GM21367 (cell line): ENCODE data around the gene WBP1L.

Experiments used
- ATAC-seq: cut with Tn5 transposase; IDR thresholded peaks from one replicate; pipeline ENCODE4 v1.9.1; 2021; ENCODE audit not compliant: unreplicated experiment

The WBP1L gene

DNA sequence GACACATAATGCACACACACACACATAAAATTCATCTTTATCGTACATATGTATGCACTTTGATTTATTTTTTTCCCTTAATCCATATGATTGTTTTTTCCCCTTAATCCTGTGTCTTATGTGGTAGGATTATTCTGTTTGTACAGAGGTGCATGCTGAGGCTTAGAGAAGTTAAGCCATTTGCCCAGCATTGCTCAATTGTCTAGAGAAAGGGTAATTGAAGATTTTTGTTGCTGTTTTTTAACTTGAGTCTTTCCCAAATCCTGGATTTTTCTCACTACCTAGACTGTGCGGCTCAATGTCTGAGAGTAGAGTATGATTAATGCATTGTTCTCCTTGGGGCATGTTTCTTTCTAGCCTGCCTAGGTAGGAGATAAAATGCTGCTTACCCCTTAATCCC, 35.0 kb downstream of the WBP1L start:
- no peak for ATAC-seq

DNA sequence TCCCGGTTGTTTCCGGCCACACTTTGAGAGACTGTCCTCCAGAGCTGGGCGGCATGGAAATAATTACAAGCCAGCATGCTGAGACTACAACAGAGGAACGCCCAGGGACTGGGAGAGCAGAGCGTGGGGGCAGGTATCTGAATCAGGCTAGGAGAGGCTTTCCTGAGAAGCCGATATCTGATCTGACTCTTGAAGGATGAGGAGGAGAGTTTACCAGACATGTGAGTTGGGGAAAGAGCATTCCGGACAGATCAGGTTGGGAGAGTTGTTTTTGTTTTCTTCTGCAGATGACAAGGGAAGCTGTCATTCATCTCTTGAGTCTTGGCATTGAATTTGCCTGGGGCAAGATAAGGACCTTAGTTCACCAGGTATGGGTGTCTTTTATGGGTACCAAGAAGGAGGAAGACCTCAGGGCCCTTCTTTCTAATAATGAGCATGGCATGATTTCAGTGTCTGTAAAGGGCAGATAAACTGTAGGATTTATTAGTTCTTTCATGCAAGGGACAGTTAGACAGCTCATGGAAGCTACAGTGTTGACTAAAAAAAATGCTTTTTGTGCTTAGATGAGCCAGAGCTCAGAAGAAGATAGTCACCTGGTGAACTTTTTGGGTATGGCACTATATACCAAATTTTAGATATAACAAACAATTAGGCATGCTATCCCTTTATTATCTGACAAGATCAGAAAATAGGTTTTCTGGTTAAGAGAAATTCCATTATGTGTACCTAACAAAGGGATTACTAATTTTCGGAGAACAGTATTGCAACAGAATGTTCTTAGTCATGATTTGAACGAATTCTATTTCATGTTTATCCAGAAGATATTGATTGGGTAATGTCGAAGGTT, 36.2 kb downstream of the WBP1L start:
- ATAC-seq = no peak

DNA sequence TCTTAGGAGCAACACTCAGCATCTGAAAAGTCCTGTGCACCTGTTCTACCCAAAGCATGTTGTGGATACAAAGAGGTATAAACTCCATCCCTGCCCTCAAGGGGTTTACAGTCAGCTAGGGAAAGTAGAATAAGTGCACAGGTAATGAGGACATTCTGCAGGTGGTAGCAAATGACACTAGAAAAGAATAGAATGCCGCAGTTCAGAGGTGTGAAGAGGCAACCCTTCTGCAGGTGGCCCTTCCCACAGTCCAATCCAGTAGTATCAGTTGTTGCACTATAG, 36.7 kb downstream of the WBP1L start:
- no peak for ATAC-seq

DNA sequence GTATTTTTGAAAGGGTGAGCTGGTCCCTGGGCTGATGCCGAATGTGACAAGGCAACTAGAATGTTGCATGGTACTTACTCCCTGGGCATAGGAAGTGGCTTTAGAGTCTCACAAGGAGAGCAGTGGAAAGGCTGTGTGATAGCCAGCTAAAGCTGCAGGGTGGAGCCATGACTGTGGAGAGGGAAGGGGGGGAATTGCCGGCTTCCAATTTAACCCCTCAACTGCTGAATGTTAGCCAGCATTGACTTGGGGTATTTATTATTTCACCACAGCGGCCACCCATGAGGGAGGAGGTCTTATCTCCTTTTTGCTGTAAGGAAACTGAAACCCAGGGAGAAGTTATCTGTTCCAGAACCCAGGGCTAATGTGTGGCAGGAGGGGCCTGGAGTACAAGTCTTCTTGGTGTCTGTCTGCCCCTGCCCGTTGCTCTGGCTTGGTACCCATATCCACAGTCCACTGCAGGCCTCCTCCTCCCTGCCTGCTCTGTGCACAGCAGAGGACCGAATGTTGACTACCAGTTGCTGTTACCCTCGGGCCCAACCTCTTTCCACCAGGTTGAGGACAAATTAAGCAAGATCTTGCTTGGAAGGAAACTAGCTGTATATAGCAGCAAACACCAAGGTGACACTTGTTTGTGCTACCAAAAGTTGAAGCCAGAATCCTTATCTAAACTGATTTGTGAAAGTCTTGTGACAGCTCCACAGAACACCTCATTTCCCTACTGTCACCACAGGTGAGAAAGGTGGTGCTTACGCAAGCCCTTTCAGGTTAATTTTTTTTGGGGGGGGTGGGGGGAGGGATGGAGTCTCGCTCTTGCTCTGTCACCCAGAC, 37.6 kb downstream of the WBP1L start:
- ATAC-seq = no peak

DNA sequence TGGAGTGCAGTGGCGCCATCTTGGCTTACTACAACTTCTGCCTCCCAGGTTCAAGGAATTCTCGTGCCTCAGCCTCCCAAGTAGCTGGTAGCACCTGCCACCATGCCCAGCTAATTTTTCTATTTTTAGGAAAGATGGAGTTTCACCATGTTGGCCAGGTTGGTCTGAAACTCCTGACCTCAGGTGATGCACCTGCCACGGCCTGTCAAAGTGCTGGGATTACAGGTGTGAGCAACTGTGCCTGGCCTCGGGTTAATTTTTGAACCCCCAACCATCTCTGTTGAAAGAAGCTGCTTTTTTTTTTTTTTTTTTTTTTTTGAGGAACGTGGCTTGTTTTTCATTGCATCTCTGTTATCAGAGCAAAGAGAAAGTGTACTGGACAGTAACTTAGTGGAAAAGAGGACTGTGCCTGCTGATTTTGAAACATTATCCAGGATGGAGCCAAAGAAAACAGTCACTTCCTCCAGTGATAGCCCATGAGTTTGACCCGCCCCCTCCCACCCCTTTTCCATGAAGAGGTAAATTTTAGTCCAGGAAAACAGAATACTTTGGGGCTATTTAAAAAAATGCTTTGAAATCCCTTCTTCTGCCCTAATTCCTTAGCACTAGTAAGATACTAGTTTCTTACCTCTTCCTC, 38.3 kb downstream of the WBP1L start:
- ATAC-seq = no peak

DNA sequence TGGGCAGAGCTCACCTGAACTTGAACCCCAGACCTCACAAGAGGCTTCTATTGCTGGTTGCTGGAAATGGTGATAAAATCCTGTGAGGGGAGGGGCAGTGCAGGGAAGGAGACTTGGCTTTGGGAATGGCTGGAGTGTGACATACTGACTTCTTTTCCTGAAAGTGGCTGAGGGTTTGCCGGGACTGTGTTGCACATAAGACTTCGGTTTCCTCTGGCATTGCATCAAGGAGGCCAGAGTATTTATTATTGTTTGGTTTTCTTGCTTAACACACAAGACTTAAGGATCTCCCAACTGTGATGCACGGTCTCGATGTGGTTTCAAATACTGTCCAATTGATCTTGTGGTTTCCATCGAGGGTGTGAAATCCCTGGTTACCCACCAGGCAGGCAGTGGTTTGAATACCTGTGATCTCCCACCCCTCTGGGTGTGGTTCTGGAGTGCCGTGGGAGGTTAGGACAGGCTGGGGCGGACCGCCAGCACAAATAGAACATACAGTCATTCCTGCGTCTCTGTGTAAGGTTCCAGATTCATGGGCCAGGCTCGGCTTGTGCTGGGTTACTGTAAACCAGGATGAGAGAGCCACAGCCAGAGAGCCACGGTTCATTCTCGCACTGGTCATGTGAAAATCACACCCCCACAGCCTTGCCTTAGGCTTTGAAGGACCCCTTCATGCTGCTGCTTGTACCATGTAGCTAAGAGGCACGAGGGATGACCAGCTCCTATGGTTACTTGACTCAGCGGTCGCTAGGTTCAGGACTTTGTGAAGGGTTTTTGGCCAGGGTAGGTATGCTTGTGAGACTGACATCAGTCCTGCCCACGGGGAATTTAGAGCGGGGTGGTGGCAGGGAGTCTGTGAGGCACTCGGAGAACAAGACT, 39.2 kb downstream of the WBP1L start:
- ATAC-seq = no peak

DNA sequence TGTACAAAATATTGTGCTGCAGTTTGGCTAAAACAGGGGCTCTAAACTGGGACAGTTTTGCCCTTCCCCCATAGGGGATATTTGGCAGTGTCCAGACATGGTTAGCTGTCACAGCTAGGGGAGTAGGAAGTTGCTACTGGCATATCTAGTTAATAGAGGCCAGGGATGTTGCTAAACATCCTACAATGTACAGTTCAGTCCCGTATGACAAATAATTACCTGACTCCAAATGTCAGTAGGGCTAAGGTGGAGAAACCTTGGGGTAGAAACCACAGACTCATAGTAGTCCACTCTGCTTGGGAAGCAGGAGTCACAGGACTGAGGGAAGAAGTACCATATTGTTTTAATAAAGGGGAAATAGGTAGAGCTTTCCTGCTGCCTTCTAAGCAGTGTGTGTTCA, 39.8 kb downstream of the WBP1L start:
- ATAC-seq = no peak

DNA sequence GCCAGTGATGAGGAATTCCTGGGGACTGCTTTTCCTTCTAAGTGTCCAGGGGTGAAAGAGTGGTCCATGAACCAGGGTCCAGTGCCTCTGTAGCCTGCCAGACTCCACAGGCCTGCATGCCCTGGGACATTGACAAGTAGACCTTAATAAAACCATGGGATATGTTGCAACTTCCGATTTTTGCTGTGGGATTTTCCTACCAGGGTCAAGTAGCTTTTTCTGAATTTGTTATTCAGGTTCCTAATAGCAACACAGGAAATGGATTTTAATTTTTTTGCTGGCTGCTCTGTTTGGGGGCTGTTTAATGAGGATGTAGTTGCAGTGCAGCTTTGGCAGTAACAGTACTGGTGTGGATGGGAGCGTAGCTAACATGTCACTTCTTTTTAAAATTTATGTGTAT, 42.1 kb downstream of the WBP1L start:
- no peak for ATAC-seq

DNA sequence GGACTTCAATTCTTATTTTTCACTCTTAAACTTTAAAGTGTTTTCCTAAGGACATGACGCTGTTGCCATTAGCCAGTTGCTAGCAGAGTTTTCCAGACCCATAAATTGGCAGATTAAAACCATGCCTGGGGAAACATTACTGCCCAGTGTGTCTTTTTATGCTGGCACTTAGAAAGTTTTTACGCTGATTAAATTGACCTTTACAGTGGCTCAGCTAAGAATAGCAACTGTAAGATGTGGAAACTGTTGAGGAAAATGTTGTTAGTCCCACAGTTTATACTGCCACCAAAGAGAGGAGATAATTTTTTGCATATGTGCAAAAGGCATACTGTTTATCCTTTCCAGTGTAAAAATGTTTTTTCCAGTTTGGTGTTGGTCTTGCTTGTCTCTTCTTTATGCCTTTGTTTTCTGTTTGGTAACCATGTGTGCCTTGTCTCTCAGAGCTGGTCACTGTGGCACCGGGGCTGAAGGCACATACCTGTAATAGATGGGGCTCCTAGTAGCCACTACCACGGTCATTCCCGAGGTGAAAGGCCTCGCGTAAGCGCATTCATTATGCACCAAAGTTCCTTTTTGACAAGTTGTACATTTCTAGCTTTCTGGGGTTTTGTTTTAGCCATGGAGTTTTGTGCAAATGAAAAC, 48.1 kb downstream of the WBP1L start:
- ATAC-seq = no peak

DNA sequence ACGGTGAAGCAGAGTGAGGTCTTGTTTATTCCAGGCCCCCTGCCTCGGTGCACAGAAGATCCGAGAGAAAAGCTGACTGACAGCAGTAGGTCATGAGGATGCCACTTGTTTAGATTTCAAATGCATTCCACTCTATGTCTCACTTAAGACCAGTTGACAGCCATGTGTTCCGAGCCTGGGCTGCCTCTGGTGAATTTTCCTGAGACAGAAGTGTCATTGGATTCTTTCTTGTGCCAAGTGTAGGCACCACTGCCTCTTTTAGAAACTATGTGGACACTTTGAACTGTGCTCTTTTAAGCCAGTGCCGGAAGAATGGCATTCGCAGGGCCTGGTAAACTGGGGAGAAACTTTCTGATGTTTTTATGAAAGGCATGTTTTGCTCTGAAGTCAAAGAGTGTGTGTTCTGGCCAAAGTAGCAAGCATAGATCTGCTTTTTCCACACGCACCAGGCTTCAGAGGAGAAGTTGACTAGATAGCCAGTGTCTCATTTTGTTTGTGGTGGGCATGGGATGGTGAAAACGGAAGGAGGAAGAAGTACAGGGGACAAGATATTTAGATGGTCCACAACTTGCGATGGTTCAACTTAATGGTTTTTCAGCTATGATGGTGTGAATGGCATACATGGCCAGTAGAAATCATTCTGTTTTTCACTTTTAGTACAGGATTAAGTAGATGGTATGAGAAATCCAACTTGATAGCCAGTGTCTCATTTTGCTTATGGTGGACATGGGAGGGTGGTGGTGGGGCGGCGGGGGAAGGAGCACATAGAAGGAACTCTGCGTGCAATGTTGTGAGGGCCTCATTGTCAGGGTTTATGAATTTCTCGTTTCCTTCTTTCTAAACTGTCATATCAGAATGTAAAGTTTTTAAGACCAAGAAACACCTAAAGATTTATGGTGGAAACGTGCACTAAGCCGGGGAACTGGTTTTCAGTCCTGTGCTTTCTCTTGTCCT, 52.0 kb downstream of the WBP1L start:
- peak; percentile 16 for ATAC-seq

DNA sequence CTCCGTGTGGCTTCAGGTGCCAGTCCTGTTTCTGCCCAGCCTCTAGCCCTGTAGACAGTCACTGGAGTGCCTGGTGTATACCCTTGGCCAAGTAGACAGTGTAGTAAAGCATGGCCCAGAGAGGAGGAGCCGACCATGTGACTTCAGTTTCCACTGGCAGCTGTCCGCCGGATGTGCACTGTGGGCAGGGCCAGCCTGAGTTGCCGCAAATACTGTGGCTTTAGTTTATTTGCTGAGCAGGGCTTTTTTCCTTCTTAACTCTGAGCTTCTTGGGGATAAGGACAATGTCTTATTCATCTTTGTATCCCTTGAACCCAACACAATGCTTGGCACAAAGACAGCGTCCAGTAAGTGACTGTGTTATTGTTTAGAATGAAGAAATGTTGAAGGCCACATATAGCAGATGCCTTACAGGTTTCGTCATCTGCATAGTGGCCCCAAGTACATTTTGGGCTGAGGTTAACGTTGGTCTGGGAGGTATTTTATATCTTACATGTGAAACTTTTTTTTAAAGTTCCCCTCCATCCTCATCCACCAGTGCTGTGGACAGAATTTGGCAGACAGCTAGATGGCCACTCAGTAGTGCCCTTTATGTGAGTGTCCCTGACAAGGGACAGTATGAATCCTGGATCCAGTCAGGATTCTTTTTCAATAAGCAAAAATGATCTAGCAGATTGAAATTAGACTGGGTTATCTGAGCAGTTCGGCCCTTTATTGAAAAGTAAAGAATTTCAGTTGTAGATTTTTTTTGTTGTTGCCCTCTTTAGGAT, 52.8 kb downstream of the WBP1L start:
- ATAC-seq = peak; percentile 95

DNA sequence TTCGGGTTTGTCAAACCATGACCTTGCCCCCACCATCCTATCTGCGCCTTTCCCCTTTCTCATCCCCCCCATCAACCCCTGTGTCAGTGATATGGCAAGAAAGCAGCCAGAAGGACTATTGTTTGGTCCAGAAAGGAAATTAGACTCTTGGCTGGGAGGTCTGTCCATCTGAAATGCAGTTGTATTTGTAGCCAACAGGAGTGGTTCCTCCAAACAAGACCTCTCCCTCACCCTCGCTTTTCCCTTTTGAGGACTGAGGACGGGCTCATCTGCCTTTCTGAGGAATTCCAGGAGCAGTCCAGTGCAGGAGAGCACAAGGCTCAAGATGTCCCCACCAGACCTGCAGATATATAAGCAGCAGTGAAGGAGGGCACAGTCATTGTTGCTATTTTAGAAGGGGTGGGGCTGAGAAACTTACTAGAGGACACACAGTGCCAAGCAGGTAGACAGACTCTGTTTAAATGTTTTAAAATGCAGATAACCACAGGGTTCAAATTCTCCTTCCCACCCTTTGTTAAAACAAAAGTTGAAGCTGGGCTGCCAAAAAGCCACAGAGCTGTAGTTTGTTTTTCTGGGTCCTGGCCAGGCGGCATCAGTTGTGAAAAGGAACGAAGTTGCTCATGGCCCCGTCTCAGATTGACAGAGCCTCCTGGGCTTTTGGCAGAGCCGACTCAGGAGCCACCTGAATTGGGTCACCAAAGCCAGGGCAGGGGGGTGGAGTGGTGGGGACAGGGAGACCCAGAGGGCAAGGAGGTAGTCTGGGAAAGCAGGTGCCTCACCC, 56.1 kb downstream of the WBP1L start:
- no peak for ATAC-seq

DNA sequence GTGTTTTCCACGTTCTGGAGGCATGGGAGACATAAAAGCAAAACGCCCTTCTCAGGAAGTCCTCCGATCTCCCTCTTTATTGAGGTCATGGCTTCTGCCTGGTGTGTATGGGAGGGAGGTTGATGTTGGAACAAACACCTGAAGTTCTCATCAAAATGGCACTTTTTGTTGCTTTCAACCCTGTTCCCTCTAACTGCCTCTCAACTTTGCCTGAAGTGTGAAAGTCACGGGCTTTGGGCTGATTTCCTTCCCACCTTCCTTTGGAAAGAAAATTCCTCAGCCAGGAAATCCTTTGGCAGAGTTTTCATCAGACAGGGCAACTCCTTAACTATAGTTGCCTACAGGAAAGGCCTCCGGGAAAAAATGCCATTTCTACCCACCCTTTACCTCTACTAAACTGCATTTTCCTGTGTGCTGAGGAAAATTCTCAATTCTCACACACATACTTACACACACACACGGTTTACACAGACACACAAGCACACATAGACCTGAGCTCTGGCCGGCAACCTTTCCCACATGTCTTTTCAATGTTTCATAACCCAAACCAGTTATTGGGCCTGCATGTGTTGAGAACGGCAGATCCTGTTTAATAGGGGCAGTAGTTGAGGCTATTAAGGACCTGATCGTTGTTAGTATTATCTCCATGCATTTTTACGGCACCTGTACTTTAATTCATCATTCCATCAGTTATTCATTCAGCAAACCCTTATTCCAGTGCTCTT, 57.0 kb downstream of the WBP1L start:
- no peak for ATAC-seq

DNA sequence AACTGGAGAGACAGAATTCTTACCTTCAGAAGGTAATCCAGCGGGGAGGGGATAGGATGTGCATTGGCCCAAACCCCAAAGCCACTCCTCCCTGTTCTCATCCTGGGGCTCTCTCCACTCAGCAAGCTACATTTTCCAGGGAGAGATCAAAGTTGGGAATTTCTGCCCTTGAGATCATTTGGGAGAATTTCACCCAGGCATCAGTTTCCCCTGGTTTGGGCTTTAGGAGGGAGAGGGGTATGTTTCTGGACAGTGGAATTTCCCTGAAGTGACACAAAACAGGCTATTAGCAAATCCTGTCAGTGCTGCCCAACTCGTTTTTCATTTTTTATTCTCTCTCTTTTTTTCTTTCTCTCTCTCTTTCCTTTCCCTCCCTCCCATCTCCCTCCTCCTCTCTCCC, 57.7 kb downstream of the WBP1L start:
- ATAC-seq = no peak

DNA sequence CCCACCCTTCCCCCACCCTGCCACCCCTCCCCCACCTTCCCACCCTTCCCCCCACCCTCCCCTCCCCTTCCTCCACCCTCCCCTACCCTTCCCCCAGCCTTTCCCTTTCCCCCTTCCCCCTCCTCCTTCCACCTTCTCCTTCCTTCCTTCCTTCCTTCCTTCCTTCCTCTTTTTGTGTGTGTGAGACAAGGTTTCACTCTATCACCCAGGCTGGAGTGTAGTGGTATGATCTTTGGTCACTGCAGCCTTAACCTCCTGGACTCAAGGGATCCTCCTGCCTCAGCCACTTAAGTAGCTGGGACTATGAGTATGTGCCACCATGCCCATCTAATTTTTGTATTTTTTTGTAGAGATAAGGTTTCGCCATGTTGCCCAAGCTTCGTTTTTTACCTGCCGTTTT, 58.2 kb downstream of the WBP1L start:
- no peak for ATAC-seq

DNA sequence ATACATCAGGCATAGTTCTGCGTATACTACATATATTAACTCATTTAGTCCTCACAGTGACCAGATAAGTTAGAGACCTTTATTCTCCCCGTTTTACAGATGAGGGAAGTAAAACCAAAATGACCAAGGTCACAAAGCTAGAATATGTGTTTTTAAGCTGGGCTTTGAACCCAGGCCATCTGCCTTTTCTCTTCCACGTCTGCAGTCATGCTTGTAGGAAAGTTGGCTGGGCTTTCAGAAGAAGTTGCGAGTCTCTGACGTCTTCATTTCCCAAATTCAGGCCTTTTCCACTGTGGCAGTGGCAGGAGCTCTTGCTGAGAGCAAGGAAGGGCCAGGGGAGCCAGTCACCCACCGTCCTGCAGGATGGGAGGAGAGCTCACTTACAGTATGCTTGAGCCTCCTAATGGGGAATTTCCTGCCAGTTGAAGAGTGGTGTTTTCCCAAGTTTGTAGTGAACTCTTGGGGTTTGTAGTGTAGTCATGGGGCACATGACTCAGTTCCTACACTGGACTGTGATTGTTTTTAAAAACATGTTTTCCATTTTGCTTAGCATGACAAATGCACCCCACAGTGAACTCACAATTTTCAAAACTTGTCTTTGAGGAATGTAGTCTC, 59.3 kb downstream of the WBP1L start:
- no peak for ATAC-seq
